HG02981 (cell line): ENCODE results near the gene CNPY1.

ENCODE experiments used
- ATAC-seq: cut with Tn5 transposase; IDR thresholded peaks from one replicate; pipeline ENCODE4 v1.9.1; 2021; ENCODE audit warnings: mild to moderate bottlenecking, moderate library complexity; ENCODE audit not compliant: unreplicated experiment

CNPY1 gene

DNA sequence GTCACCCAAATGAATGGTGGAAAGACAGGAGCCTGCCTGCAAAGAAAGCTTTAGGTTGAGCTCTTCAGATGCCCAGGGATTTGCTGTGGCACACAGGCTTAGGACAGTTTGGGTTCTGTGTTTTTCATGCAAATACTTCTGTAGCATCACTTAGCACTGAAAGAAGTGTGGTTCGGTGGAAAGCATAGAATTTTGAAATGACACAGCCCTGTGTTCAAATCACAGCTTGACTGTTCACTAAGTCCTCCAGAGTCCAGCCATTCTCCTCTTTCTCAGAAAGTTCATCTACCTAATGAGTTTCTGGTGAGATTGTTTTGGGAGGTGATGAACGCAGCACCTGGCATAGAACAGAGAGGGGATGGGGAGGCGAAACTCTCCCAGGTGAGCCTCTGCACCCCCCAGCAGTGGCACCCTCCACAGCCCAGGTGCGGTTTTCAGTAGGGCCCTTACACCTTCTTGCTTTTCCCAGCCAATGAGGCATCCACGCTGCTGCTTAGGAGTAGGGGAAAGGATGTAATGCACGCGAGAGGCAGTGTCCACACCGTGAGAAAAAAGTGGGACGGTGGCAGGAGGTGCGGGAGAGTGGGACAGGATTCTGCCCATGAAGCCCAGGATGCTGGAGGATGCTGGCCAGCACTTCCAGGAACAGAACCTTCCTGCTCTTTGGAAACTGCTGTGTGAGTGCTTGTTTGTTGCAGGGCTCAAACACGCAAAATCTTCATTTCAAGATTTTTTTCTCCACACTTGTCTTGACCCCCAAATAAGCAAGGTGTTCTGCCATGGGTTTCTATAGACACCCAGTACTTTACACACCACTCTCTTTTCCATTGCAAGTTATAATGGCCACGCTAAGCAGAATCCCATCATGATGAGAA lies 76.8 kb downstream of the CNPY1 start:
- ATAC-seq = no peak

DNA sequence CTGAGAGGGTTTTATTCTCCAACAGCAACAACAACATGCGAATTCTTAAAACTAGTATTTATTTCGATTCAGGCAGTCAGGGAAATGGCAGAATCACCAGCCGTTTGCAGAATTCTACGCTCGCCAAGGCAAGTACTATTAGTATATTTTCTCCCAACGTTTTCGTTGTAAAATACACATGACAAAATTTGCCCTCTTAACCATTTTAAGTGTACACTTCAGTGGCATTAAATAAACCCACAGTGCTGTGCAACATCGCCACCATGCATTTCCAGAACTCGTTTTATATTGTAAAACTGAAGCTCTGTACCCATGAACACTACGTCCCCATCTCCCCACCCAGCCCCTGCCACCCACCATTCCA lies 77.6 kb downstream of the CNPY1 start:
- ATAC-seq = no peak

DNA sequence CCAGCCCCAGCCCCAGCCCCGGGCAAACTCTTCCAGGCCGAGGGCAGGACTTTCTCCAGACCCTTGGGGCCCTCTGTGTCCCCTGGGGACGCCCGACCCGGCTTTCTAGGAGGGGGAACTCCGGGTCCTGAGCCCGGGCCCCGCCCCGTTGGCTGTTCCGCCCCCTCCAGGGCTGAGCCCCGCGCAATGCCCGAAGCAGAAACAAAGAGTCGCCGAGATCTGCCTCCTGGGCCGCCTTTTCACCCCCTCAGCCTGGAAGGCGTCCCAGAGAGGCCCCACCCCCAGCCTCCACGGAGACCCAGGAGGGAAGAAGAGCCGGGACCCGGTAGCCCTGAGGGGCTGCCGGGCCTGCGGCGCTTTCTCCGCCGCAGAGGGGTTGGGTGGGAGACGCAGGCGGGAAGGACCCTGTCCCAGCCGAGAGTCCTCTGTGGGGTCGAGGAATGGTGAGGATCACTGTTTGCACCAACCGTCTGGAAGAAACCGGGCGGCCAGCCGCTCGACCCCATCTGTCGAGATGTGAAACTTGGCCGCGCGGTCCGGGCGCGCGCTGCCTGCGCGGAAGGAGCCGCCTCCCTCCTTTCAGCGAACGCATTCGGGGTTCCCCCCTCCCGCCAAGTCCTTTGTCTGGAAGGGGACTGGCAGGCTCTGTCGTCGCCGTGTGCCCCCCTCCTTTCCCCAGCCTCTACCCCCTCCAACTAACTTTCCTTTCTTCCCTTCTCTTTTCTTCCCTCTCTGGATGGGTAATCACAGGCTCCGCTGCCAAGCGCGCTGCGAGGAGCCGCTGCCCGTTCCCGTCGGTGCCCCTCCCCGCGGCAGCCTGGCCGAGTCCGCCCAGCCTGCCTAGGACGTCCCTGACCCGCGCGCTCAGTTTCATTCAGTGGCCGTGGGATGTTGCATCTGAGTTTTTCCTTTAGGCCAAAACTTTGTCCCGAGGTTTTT lies 78.2 kb downstream of the CNPY1 start:
- ATAC-seq = no peak

DNA sequence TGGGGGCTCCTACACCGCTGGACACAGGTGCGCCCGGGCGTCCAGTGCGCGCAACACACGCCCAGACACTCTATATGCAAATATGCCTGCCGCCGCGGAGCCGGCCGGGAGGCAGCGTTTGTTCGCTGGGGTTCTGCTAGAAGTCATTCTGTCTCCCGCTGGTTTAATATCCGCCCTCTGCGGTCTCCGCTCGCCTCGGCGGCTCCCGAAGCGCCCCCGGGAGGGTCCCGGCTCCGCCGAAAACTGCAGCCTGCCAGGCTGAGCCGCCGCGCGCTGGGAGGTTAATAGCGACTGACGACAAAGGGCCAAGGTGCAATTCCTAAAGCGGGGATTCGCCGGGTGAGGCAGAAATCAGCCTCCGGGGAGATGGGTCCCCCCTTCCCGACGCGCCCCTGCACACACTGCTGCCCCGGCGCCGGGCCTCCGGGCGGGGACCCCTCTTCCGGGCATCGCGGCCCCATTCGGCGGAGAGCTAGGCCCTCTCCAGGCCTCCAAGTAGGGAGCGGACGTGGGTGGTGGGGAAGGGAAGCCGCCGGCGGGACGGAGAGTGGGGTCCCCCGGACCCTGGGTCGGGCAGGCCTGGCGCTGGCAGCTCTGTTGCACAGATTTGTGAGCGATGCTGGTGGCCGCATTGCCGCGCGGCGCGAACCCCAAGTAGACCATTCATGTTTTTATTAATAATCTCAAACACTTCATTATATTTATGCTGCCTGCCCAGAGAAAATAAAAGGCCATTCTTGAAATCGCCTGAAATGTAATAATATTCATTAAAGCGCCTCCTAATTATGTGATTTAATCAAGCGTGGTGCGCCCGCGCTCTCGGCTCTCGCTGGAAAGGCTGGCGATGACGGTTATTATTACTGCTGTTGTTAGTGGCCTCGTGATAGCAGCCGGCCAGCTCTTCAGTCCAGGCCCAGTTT lies 79.3 kb downstream of the CNPY1 start:
- peak; percentile 59 for ATAC-seq

DNA sequence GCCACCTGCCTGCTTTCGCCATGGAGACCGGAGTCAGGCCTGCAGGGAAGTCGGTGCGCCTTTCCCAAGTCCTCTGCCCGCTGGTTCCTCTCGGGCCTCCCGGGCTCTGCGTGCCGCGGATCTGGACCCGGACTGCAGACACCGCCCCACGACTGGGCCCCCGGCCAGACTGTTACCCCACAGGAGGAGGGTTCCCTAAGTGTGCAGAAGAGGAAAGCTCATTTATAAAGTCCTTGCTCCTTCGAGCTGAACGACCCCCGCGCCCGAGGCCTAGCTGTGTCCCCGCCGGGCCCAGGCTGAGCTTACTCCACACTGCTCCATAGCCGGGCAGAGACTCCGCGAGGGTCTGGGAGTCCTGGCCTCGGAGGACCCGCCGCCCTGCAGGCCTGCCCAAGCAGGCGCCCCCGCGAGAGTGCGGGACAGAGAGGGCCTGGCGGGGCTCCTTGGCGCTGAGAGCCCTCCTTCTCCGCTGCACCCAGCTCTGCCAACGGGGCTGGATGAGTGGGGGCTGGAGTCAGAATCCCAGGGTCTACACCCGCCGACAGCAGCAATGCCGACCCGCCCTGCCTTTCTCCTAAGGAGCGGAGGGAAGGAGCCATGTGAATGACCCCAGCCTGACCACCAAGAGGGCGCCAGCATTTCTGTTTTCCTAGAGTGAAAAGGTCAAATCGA lies 80.1 kb downstream of the CNPY1 start:
- no peak for ATAC-seq

DNA sequence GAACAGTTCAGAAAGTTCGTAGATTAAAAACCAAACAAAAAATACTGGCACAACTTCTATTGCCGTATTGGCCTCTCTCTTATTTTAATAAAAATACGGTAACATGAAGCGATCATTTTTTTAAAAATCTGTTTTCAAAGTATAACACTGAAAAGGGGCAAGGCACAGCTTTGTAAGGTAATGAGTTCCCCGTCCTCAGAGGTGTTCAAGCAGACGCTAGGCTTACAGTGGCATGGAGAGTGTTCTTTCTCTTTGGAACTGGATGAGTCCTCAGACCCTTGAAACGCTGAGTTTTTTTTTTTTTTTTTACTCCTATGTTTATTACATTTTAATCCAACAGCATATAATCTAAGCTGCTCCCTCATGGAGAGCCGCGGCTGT lies 80.6 kb downstream of the CNPY1 start:
- no peak for ATAC-seq

DNA sequence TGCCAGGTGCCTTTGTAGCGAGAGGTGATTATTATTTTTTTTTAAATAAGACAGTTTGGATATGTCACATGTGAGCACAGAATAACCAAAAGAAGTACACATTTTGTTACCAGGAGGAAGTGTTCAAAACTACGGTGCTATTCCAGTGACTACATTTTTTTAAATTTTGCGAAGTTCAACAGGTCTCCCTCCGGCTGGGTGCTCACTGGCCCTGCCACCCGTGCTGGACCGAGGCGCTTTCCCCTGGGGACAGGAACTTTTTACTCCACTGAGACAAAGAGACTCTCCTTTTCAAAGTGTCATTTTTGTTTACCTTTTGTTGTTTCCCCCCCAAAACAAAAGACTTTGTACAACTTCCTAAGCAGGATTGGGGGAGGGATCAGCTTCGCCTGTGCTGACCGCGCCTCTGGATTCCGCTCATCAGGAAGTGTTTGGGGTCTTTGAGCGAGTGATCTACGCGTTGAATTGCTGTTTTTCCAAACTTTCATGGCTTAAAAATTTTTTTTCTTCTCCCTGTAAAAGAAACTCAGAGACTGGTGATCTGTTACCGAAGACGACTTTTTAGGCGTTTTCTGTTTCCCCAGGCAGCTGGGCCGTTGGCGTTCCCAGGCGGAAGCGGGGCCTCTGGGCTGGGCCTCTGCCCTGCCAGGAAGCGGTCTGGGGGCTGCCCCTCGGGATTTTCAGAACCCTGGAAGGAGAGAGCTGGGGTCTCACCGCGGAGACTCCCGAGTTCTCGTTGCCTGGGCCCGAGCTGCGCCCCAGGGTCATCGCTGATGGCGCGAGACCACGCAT lies 81.2 kb downstream of the CNPY1 start:
- no peak for ATAC-seq

DNA sequence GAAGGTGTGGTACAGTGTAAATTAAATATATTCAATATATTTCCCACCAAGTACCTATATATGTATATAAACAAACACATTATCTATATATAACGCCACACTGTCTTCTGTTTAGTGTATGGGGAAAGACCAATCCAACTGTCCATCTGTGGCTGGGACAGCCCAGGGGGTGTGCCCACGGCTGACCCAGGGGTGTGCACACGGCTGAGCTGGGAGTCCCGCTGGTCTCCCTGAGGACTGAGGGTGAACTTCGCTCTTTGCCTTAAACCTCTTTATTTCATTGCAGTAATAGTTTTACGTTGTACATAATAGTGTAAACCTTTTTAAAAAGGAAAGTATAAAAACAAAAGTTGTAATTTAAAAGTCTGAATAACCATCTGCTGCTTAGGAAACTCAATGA lies 82.2 kb downstream of the CNPY1 start:
- ATAC-seq = no peak

DNA sequence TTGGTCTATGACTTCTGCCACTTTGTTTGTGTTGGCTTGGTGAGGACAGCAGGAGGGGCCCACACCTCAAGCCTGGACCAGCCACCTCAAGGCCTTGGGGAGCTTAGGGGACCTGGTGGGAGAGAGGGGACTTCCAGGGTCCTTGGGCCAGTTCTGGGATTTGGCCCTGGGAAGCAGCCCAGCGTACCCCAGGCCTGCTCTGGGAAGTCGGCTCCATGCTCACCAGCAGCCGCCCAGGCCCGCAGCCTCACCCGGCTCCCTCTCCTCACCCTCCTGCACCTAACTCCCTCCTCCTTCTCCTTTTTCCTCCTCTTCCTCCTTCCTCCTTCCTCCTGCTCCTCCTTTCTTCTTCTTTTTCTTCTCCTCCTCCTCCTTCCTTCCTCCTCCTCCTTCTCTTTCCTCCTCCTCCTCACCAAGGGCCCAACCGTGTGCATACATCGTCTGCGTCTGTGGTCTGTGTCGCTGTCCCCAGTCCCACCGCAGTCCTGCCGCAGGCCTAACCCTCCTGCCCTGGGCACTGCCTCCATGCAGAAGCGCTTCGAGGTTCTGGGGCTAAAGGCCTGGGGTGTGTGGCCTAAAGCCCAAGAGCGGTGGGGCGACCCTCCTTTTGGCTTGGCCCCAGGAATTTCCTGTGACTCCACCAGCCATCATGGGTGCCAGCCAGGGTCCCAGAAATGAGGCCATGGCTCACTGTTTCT lies 83.1 kb downstream of the CNPY1 start:
- no peak for ATAC-seq

DNA sequence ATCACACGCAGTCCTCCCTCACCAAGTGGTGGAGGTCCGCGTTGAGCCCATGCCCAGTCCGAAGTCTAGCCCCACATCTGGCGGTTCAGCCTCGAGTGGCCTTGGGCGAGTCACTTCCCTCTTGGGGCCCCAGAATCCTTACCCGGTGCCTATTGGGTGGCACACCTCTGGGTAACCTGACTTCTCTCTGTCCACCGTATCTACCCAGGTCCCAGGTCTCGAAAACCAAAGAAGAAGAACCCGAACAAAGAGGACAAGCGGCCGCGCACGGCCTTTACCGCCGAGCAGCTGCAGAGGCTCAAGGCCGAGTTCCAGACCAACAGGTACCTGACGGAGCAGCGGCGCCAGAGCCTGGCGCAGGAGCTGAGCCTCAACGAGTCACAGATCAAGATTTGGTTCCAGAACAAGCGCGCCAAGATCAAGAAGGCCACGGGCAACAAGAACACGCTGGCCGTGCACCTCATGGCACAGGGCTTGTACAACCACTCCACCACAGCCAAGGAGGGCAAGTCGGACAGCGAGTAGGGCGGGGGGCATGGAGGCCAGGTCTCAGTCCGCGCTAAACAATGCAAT lies 84.1 kb downstream of the CNPY1 start:
- ATAC-seq = no peak

DNA sequence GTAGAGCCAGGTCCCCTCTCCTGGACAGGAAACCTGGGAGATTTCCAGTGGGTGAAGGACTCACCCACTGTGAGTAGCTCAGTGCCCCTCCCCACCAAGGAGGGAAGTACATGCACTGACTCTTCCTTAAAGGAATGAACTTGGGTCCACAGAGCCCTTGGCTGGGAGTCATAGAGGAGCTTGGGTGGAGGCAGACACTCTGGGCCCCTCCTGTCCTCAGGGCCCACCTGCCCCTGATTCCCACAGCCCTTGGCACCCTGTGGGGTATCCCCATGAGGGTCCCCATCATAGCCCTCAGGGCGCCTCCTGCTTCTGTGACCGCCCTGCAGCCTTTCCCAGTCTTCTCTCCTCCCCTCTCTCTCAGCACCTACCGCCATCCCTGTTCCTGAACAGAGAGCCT lies 84.7 kb downstream of the CNPY1 start:
- no peak for ATAC-seq

DNA sequence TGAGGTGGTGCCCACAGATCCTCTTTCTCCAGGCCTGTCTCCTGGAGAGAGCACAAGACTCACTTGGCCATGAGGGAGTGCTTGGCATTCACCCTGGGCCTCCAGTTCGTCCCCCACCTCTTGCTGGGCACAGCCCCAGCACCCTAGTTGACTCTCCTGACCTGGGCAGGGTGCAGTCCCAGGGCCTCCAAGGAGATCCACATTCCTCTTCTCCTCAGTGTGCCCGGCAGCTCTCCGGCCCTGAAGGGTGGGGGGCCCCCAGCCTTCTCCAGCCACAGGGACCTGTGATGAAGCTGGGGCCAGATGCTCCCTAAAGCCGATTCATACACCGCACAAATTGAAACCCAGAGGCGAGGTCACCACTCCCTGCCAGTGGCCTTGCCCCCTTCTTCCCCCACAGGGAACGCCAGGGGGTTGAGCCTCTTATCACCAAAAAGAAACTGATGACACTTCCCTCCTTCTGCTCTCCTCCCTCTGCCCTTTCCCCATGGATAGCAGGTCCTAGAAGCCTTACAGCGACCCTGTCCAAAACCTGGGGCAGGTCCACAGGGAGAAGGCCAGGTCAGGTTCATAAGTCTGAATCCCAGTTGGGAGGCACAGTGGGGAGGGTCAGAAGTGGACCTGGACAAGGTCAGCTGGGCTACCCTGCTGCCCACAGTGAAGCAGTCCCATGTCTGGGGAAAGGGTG lies 85.3 kb downstream of the CNPY1 start:
- ATAC-seq = no peak

DNA sequence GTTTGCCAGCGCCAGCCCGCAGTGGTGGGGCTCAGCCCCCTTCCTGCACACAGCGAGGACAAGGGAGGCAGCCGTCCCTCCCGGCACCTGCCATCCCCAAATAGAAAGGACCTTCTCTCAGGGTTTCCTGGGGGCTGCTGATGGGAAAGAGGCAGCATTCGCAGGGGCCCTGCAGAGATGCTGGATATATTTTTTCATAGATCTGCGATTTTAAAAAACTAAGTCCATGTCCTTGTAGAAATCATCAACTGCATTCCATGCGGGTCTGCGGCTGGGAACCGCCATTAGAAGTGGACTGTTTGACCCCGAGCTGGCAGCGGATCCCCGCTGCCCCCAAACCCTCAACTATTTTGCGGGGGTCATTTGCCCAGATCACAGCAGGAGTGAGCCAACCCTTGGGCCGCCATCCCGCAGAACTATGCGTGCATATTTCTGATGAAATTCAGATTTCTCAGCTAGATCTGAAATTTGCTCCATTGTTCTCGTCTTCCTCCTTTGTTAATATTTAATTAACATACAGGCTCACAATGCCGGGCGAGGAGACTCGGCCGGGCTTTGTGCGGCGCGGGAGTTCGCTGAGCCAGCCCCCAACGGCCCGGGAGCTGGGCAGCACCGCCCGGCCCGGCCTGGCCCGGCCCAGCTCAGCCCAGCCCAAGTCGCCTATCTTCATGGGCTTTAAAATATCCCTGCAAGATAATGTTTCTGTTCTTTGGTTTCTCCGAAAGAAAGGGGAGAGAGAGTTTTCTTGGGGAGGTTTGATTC lies 86.5 kb downstream of the CNPY1 start:
- no peak for ATAC-seq

DNA sequence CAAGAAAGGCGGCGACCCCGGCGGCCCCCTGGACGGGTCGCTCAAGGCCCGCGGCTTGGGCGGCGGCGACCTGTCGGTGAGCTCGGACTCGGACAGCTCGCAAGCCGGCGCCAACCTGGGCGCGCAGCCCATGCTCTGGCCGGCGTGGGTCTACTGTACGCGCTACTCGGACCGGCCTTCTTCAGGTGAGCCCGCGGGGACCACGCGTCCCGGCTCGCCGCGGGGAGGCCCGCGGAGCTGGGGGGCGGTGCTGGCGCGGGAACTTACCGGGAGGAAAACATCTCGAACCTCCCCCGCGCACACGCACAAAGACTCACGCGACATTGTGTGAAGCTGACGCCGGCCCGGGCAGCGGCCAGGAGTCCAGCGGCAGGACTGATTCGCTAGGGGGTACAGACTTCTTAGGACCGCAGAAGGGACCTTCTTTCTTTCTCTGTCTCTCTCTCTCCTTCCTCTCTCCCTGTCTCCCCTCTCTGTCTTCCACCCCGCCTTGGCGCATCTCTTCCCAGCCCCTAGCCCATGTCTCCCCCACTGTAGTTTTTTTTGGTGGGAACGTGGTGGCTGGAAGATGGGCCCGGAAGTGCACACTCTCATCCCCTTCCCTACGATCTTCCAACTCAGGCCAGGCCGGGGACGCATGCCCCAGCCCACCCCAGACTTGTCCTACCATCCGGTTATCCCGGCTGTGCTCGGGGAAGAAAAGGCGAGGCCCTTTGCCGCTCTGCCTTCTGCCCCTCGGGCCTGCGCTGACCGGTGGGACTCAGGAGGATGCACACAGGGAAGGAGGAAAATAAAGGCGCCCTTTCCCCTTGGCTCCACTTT lies 87.3 kb downstream of the CNPY1 start:
- no peak for ATAC-seq

DNA sequence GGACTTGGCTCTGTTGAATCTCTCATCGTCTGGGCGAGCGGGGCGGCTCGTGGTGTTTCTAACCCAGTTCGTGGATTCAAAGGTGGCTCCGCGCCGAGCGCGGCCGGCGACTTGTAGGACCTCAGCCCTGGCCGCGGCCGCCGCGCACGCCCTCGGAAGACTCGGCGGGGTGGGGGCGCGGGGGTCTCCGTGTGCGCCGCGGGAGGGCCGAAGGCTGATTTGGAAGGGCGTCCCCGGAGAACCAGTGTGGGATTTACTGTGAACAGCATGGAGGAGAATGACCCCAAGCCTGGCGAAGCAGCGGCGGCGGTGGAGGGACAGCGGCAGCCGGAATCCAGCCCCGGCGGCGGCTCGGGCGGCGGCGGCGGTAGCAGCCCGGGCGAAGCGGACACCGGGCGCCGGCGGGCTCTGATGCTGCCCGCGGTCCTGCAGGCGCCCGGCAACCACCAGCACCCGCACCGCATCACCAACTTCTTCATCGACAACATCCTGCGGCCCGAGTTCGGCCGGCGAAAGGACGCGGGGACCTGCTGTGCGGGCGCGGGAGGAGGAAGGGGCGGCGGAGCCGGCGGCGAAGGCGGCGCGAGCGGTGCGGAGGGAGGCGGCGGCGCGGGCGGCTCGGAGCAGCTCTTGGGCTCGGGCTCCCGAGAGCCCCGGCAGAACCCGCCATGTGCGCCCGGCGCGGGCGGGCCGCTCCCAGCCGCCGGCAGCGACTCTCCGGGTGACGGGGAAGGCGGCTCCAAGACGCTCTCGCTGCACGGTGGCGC lies 88.1 kb downstream of the CNPY1 start, which contains the start of gene EN2:
EN2 (plus strand) TSS at position 19 of the 767 bp plus-strand sequence; CDS start at position 268, 249 bp downstream.
- ATAC-seq = no peak
